Left lung (tissue), 10 donors: Measurements from ENCODE around the gene RBBP8. TPM values are rescaled to one million over a fixed set of nuclear protein-coding genes. Genes with fewer than 3 reads are reported as not detected.

Source experiments
- ATAC-seq: fragments of 200-7000 bp; cut with Tn5 transposase; one replicate; pipeline ENCODE4 v1.9.1; 2020; ENCODE audit warnings: moderate library complexity
- DNase-seq, 4 donors: peaks; one replicate each; pipeline ENCODE4 v3.0.0-alpha.2; 2013 to 2020
- H3K27ac ChIP-seq, 2 donors: fragments of 200-600 bp; sonication (generic) in 1 of 2; one replicate each; pipeline versions ENCODE4 v1.5.0 to v1.8.0; 2020 to 2021
- H3K27me3 ChIP-seq, 2 donors: fragments of 200-600 bp; sonication (generic) in 1 of 2; one replicate each; pipeline versions ENCODE4 v1.5.0 to v1.8.0; 2020 to 2021
- H3K36me3 ChIP-seq, 2 donors: fragments of 200-600 bp; sonication (generic) in 1 of 2; one replicate each; pipeline versions ENCODE4 v1.5.0 to v1.8.0; 2020 to 2021
- H3K4me1 ChIP-seq, 2 donors: fragments of 200-600 bp; one replicate each; pipeline ENCODE4 v1.8.0; 2021
- H3K4me3 ChIP-seq, 2 donors: fragments of 200-600 bp; sonication (generic) in 1 of 2; one replicate each; pipeline versions ENCODE4 v1.5.0 to v1.8.0; 2020 to 2021; ENCODE audit warnings: mild to moderate bottlenecking in 1 of 2
- H3K9me3 ChIP-seq, 2 donors: fragments of 200-600 bp; sonication (generic) in 1 of 2; one replicate each; pipeline versions ENCODE4 v1.5.0 to v1.8.0; 2020 to 2021
- CTCF ChIP-seq, 2 donors: fragments of 200-600 bp; sonication (generic) in 1 of 2; IDR thresholded peaks; one replicate each; pipeline versions ENCODE4 v1.5.0 to v1.8.0; 2021; ENCODE audit warnings: antibody characterized with exemption in 2 of 2
- intact Hi-C, 2 donors: fragments of 100-400 bp; cut with DNase I; formaldehyde crosslinking; loops; one replicate each; pipeline versions ENCODE4 v1.11.2 to v1.14.2; 2022
- polyA plus RNA-seq, 6 donors: library from polyadenylated mRNA; unstranded; fragments of 120-200 nt; gene quantifications; one replicate each; pipeline ENCODE4 v1.2.1, GENCODE V29; 2013; ENCODE audit not compliant: insufficient read length in 6 of 6
- total RNA-seq, 2 donors: library from RNA; stranded (reverse); fragmentation: NEBNext Ultra II Directional; extraction: Animal tissue kit (Norgen Biotek cat#: 25700); gene quantifications; one replicate each; pipeline ENCODE4 v1.2.1, GENCODE V29; 2021
- donor health status: DM: no; HTN: yes; CAD: no.
- donor health status: DM: no; HTN: no; CAD: no.

The RBBP8 gene
- total and polyA plus RNA-seq, 8 donors, result 24.6 to 47.7 (median 31.3) TPM

GRCh38 chr18:23072079-23072478 lies 139.0 kb downstream of the RBBP8 start:
- intact Hi-C loops, result no loop called here
- no peak for ATAC-seq
- TF ChIP-seq CTCF (IDR thresholded peaks at IDR 0.05), result no peak
- Histone ChIP-seq H3K9me3 (no peaks in the 10 kb centered on the region), H3K36me3 (no peaks in the 10 kb centered on the region), H3K27ac (no peak overlapping the region), H3K4me3 (no peak overlapping the region), H3K27me3 (no peaks in the 10 kb centered on the region), H3K4me1 (peaks cover 0 to 41% of the 10 kb centered on the region in 2 donors)
- no peak for DNase-seq

- intact Hi-C loops, result no loop called here
- Histone ChIP-seq H3K36me3 (no peaks in the 10 kb centered on the region), H3K27ac (no peak overlapping the region), H3K27me3 (no peaks in the 10 kb centered on the region), H3K9me3 (no peaks in the 10 kb centered on the region), H3K4me3 (no peak overlapping the region), H3K4me1 (peaks cover 8 to 47% of the 10 kb centered on the region in 2 donors)
- no peak for DNase-seq
- ATAC-seq, result no peak
- TF ChIP-seq CTCF (IDR thresholded peaks at IDR 0.05), result no peak
Observed at GRCh38 chr18:23073996-23074606, 141.0 kb downstream of the RBBP8 start.

Other genes with a start within 250 kb of the RBBP8 start
- 10 to 100 TPM; 21.9 to 35.4 TPM for gene CABLES1, start 202.2 kb downstream of the RBBP8 start, total RNA-seq
- 10 to 100 TPM; 52.5 to 84.5 (median 81.5) TPM for gene CABLES1, start 202.2 kb downstream of the RBBP8 start, polyA plus RNA-seq